Stomach (tissue), 9 donors: Measurements from ENCODE around the gene FGF14. TPM values are rescaled to one million over a fixed set of nuclear protein-coding genes. Genes with fewer than 3 reads are reported as not detected.
A peak's percentile ranks its signal among the peaks of the same experiment; 100 is the strongest.

Experiments
- DNase-seq, 2 donors: peaks; one replicate each; pipeline versions ENCODE4 v3.0.0 to v3.0.0-alpha.2; 2013 to 2019
- H3K27ac ChIP-seq, 5 donors: fragments of 200-600 bp in 4 of 5; sonication (generic) in 4 of 5; one replicate each; pipeline ENCODE4 v1.5.1; 2013 to 2019; ENCODE audit warnings: mild to moderate bottlenecking in 1 of 5, moderate library complexity in 1 of 5
- H3K27me3 ChIP-seq, 3 donors: fragments of 200-600 bp; sonication (generic); one replicate each; pipeline ENCODE4 v1.5.1; 2017 to 2019; ENCODE audit warnings: mixed run types in 1 of 3
- H3K36me3 ChIP-seq, 4 donors: fragments of 200-600 bp; sonication (generic); 1 replicate in 3 of 4; 2 replicates in 1 of 4; pipeline ENCODE4 v1.5.1; 2016 to 2019
- H3K4me1 ChIP-seq, 4 donors: fragments of 200-600 bp; sonication (generic); one replicate each; pipeline ENCODE4 v1.5.1; 2016 to 2019
- H3K4me3 ChIP-seq, 4 donors: fragments of 200-600 bp; sonication (generic) in 3 of 4; one replicate each; pipeline ENCODE4 v1.5.1; 2016 to 2019; ENCODE audit warnings: mild to moderate bottlenecking in 1 of 4
- H3K9me3 ChIP-seq, 4 donors: fragments of 200-600 bp; sonication (generic); one replicate each; pipeline ENCODE4 v1.5.1; 2016 to 2019
- EP300 ChIP-seq: sonication (generic); formaldehyde crosslinking; IDR thresholded peaks from one replicate; pipeline ENCODE4 v1.6.1; 2017; ENCODE audit warnings: antibody characterized with exemption
- POLR2A ChIP-seq, 4 donors: fragments of 450-650 bp; IDR thresholded peaks; one replicate each; pipeline ENCODE4 v1.6.1; 2016; ENCODE audit warnings: antibody characterized with exemption in 4 of 4, control low read depth in 2 of 4, mild to moderate bottlenecking in 1 of 4, moderate library complexity in 1 of 4
- POLR2AphosphoS5 ChIP-seq, 3 donors: sonication (generic); formaldehyde crosslinking; IDR thresholded peaks; one replicate each; pipeline ENCODE4 v1.6.1; 2016; ENCODE audit warnings: antibody characterized with exemption in 3 of 3
- WGBS, 5 donors: extraction: QIAGEN DNeasy Blood & Tissue Kit in 3 of 5; methylation state at CpG; one replicate each; pipeline versions ENCODE4 v1.1.5 to v1.1.7; 2013 to 2018; 5-methylcytosine and 5-hydroxymethylcytosine counted together
- intact Hi-C: fragments of 100-400 bp; cut with DNase I; formaldehyde crosslinking; loops from one replicate; pipeline ENCODE4 v1.15.1; 2023; ENCODE audit warnings: low total_unique reads
- polyA plus RNA-seq, 3 donors: library from polyadenylated mRNA; stranded (reverse); fragments of 200-250 nt; gene quantifications; one replicate each; pipeline ENCODE4 v1.2.3, GENCODE V29; 2013
- total RNA-seq, 5 donors: library from RNA; depleted of rRNA; stranded (reverse); fragments of >200 nt; gene quantifications; one replicate each; pipeline versions ENCODE4 v1.1.0 to v1.2.3, GENCODE V29; 2014 to 2016
- TF ChIP-seq, protein P1 (sequence below), 7 experiments: fragments of 450-650 bp in 4 of 7; fragments of 200-600 bp in 3 of 7; sonication (generic) in 3 of 7; IDR thresholded peaks; one replicate each; pipeline ENCODE4 v1.5.1; 2016 to 2019; ENCODE audit warnings: antibody characterized with exemption in 7 of 7, control low read depth in 2 of 7, mild to moderate bottlenecking in 1 of 7
- donor health status: healthy with polysubstance abuse.
- donor health status: Bipolar disorder and iron deficiency.
- donor health status: healthy.

The FGF14 gene
- total and polyA plus RNA-seq, 8 donors = 0.08 to 6.6 (median 0.54) TPM

DNA sequence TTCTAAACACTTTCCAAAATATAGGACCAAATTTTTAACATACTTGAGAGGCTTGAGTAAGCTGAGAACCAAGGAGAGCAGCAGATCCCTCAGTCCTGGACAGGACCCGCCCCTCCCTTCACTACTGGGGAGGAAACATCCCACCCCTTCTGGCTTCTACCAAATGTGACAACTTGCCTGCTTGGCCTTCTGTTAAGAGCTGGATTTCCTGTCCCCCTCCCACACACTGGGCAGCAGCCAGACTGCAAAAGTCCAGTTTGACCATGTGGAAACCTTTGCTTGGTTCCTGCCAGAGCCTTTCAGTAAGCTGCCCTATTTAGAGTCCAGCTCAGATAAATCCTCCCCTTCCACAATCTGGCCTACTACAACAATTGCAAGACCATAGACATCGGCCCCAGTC, 84.3 kb downstream of the FGF14 start:
- H3K4me3 ChIP-seq = no peak overlapping the region
- no peaks in the 10 kb centered on the region for H3K36me3 ChIP-seq
- H3K4me1 ChIP-seq = peaks cover 0 to 19% (median 4%) of the 10 kb centered on the region in 4 donors
- peak; percentile 26 to 83 for DNase-seq
- no peaks in the 10 kb centered on the region for H3K9me3 ChIP-seq
- WGBS, 5 donors = 34 to 60% (median 50%) methylated on average over 2 of the region's 2 CpGs
- no peaks in the 10 kb centered on the region for H3K27me3 ChIP-seq
- H3K27ac ChIP-seq = peak overlapping the region in 2 of 5 donors; percentile 36 to 57
- TF ChIP-seq, protein P1, sequence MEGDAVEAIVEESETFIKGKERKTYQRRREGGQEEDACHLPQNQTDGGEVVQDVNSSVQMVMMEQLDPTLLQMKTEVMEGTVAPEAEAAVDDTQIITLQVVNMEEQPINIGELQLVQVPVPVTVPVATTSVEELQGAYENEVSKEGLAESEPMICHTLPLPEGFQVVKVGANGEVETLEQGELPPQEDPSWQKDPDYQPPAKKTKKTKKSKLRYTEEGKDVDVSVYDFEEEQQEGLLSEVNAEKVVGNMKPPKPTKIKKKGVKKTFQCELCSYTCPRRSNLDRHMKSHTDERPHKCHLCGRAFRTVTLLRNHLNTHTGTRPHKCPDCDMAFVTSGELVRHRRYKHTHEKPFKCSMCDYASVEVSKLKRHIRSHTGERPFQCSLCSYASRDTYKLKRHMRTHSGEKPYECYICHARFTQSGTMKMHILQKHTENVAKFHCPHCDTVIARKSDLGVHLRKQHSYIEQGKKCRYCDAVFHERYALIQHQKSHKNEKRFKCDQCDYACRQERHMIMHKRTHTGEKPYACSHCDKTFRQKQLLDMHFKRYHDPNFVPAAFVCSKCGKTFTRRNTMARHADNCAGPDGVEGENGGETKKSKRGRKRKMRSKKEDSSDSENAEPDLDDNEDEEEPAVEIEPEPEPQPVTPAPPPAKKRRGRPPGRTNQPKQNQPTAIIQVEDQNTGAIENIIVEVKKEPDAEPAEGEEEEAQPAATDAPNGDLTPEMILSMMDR (IDR thresholded peaks at IDR 0.05) = no peak
- TF ChIP-seq POLR2AphosphoS5 (IDR thresholded peaks at IDR 0.05) = peak in 1 of 3 donors; percentile 49
- intact Hi-C loops = no loop called here

DNA sequence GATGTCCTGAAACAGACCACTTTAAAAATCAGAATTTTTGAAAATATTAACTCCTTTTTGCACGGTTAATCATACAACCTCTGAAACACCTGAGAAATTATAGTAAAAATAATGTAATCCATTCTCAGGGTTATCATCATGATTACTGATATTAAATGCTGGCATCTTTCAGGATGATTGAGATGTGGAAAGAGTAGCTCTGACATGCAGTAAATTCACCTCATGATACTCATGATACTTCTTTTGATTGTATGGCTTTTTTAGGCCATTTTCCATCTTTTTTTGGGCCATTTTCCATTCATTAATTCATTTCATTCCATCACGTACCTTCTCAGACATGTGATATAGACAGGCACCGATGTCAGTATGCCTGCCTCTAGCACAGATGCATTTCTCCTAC, 85.1 kb downstream of the FGF14 start:
- Histone ChIP-seq H3K4me1 (peaks cover 0 to 19% (median 4%) of the 10 kb centered on the region in 4 donors), H3K36me3 (no peaks in the 10 kb centered on the region), H3K9me3 (no peaks in the 10 kb centered on the region), H3K27me3 (no peaks in the 10 kb centered on the region), H3K4me3 (no peak overlapping the region), H3K27ac (no peak overlapping the region)
- no peak for TF ChIP-seq POLR2A (IDR thresholded peaks at IDR 0.05)
- TF ChIP-seq, protein P1 (IDR thresholded peaks at IDR 0.05) = no peak
- TF ChIP-seq POLR2AphosphoS5 (IDR thresholded peaks at IDR 0.05) = no peak
- no peak for TF ChIP-seq EP300
- WGBS, 5 donors = 88 to 94% (median 93%) methylated on average over 3 of the region's 3 CpGs
- DNase-seq = no peak
- intact Hi-C loops = no loop called here

DNA sequence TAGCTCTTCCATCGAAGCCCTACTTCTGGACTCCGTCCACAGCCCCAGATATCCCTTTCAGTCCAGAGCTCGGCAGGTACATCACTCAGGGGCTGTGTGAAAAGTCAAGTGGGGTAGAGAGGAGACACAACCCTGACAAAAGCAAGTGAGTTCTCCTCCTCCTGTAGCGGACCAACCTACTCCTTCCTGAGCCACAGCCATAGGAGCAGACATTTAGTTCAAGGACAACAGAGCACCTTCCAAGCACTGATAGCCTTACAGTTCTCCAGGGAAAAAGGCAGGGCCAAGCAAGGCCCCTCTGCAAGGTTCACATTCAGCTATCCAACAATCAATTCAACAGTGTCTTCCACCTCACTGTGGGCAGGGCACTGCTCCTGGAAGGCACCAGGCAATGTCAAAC, 89.0 kb downstream of the FGF14 start:
- no peak overlapping the region for H3K27ac ChIP-seq
- H3K4me1 ChIP-seq = peaks cover 0 to 22% (median 2%) of the 10 kb centered on the region in 4 donors
- intact Hi-C loops = no loop called here
- no peaks in the 10 kb centered on the region for H3K27me3 ChIP-seq
- WGBS, 5 donors = 81 to 90% (median 88%) methylated on average over 4 of the region's 4 CpGs
- DNase-seq = no peak
- no peak for TF ChIP-seq POLR2AphosphoS5 (IDR thresholded peaks at IDR 0.05)
- no peak for TF ChIP-seq POLR2A (IDR thresholded peaks at IDR 0.05)
- TF ChIP-seq EP300 = no peak
- H3K36me3 ChIP-seq = no peaks in the 10 kb centered on the region
- H3K9me3 ChIP-seq = no peaks in the 10 kb centered on the region
- no peak overlapping the region for H3K4me3 ChIP-seq

DNA sequence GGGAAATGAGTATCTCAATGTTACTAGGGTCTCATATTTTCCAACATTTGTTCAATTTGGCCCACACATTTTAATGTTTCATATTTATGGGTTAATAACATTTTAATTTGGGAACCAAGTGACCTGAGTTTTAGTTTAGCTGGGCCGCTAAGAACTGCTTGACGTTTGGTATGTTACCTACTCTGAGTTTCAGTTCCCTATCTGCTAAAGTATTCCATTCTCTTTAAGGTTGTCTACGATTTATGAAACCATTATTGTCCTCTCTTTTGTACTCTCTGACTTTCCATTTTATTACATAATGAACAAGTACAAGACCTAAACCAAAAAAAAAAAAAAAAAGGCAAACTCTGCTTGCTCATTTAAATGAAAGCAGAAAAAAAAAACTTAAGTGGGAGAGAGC, 89.9 kb downstream of the FGF14 start:
- H3K27me3 ChIP-seq = no peaks in the 10 kb centered on the region

DNA sequence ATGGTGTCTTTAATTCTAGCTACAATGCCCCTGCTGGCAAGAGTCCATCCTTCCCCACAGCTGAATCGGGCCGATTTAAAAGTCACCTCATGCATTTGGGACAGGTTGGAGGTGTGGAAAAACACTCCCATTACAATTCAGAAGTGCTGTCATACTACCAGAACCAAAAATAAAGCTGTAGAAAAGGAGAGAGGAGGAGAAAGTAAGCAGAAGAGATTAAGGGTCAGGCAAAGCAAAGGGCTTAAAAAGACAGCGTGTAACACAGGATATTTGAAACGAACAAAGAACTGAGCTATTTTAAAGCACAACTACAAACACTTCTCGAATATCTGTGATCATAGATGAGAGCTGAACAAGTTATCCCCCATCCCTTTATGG, 90.4 kb downstream of the FGF14 start:
- H3K27ac ChIP-seq = no peak overlapping the region
- H3K4me3 ChIP-seq = no peak overlapping the region
- intact Hi-C loops = no loop called here
- no peak for DNase-seq
- H3K36me3 ChIP-seq = no peaks in the 10 kb centered on the region
- no peaks in the 10 kb centered on the region for H3K27me3 ChIP-seq
- no peak for TF ChIP-seq EP300
- TF ChIP-seq POLR2AphosphoS5 (IDR thresholded peaks at IDR 0.05) = no peak
- TF ChIP-seq, protein P1 (IDR thresholded peaks at IDR 0.05) = no peak
- no peak for TF ChIP-seq POLR2A (IDR thresholded peaks at IDR 0.05)
- no peaks in the 10 kb centered on the region for H3K9me3 ChIP-seq
- WGBS, 5 donors = 66 to 82% (median 67%) methylated on average over 5 of the region's 5 CpGs
- H3K4me1 ChIP-seq = peaks cover 0 to 13% (median 0%) of the 10 kb centered on the region in 4 donors

More for the DNA sequence above, 89.9 kb downstream of the FGF14 start:
- no peak for DNase-seq
- Histone ChIP-seq H3K9me3 (no peaks in the 10 kb centered on the region), H3K27ac (no peak overlapping the region), H3K4me3 (no peak overlapping the region), H3K36me3 (no peaks in the 10 kb centered on the region), H3K4me1 (peaks cover 0 to 13% (median 0%) of the 10 kb centered on the region in 4 donors)
- no peak for TF ChIP-seq POLR2AphosphoS5 (IDR thresholded peaks at IDR 0.05)
- no peak for TF ChIP-seq POLR2A (IDR thresholded peaks at IDR 0.05)
- no peak for TF ChIP-seq EP300
- TF ChIP-seq, protein P1 (IDR thresholded peaks at IDR 0.05) = no peak
- intact Hi-C loops = no loop called here
- 69 to 83% (median 77%) methylated on average over 3 of the region's 3 CpGs for WGBS, 5 donors
